ENCODE measurements around the gene TM4SF18. TPM values are rescaled to one million over a fixed set of nuclear protein-coding genes. Genes with fewer than 3 reads are reported as not detected.

The TM4SF18 gene
- total RNA-seq, 1 donor from 2014 or later: not detected

GRCh38 chr3:149332771-149333170 is 665 bp downstream of the TM4SF18 start:
- H3K9me3 Mint-ChIP-seq (ENCODE audit: unreplicated experiment): no peaks in the 10 kb centered on the region
- H3K27me3 Mint-ChIP-seq (ENCODE audit: unreplicated experiment): no peaks in the 10 kb centered on the region
- TF ChIP-seq CTCF (IDR thresholded peaks at IDR 0.05; ENCODE audit: partially characterized antibody, unreplicated experiment): no peak
- no peak for DNase-seq
- no peak overlapping the region for H3K27ac Mint-ChIP-seq (ENCODE audit: unreplicated experiment)
- H3K4me3 Mint-ChIP-seq (ENCODE audit: unreplicated experiment): no peak overlapping the region
- H3K4me1 Mint-ChIP-seq (ENCODE audit: low read depth, unreplicated experiment): no peaks in the 10 kb centered on the region
- no peaks in the 10 kb centered on the region for H3K36me3 Mint-ChIP-seq (ENCODE audit: unreplicated experiment)

- H3K9me3 Mint-ChIP-seq (ENCODE audit: unreplicated experiment): no peaks in the 10 kb centered on the region
- no peaks in the 10 kb centered on the region for H3K36me3 Mint-ChIP-seq (ENCODE audit: unreplicated experiment)
- no peak for DNase-seq
- H3K4me3 Mint-ChIP-seq (ENCODE audit: unreplicated experiment): no peak overlapping the region
- TF ChIP-seq CTCF (IDR thresholded peaks at IDR 0.05; ENCODE audit: partially characterized antibody, unreplicated experiment): no peak
- H3K27ac Mint-ChIP-seq (ENCODE audit: unreplicated experiment): no peak overlapping the region
- no peaks in the 10 kb centered on the region for H3K4me1 Mint-ChIP-seq (ENCODE audit: low read depth, unreplicated experiment)
- no peaks in the 10 kb centered on the region for H3K27me3 Mint-ChIP-seq (ENCODE audit: unreplicated experiment)
These were observed 1.1 kb downstream of the TM4SF18 start for GRCh38 chr3:149332227-149332765.

GRCh38 chr3:149331396-149331795 is 2.0 kb downstream of the TM4SF18 start:
- no peak for TF ChIP-seq CTCF (IDR thresholded peaks at IDR 0.05; ENCODE audit: partially characterized antibody, unreplicated experiment)
- no peak for DNase-seq
- Mint-ChIP-seq H3K27me3 (ENCODE audit: unreplicated experiment) (no peaks in the 10 kb centered on the region), H3K9me3 (ENCODE audit: unreplicated experiment) (no peaks in the 10 kb centered on the region), H3K4me3 (ENCODE audit: unreplicated experiment) (no peak overlapping the region), H3K4me1 (ENCODE audit: low read depth, unreplicated experiment) (no peaks in the 10 kb centered on the region), H3K36me3 (ENCODE audit: unreplicated experiment) (no peaks in the 10 kb centered on the region), H3K27ac (ENCODE audit: unreplicated experiment) (no peak overlapping the region)

- H3K27me3 Mint-ChIP-seq (ENCODE audit: unreplicated experiment): no peaks in the 10 kb centered on the region
- TF ChIP-seq CTCF (IDR thresholded peaks at IDR 0.05; ENCODE audit: partially characterized antibody, unreplicated experiment): no peak
- no peaks in the 10 kb centered on the region for H3K36me3 Mint-ChIP-seq (ENCODE audit: unreplicated experiment)
- H3K4me1 Mint-ChIP-seq (ENCODE audit: low read depth, unreplicated experiment): no peaks in the 10 kb centered on the region
- no peak for DNase-seq
- no peak overlapping the region for H3K27ac Mint-ChIP-seq (ENCODE audit: unreplicated experiment)
- H3K4me3 Mint-ChIP-seq (ENCODE audit: unreplicated experiment): no peak overlapping the region
- no peaks in the 10 kb centered on the region for H3K9me3 Mint-ChIP-seq (ENCODE audit: unreplicated experiment)
These were observed 2.7 kb downstream of the TM4SF18 start for GRCh38 chr3:149330609-149331331.

- no peak for TF ChIP-seq CTCF (IDR thresholded peaks at IDR 0.05; ENCODE audit: partially characterized antibody, unreplicated experiment)
- DNase-seq: no peak
- H3K4me1 Mint-ChIP-seq (ENCODE audit: low read depth, unreplicated experiment): no peaks in the 10 kb centered on the region
- H3K27ac Mint-ChIP-seq (ENCODE audit: unreplicated experiment): no peak overlapping the region
- H3K4me3 Mint-ChIP-seq (ENCODE audit: unreplicated experiment): no peak overlapping the region
- H3K27me3 Mint-ChIP-seq (ENCODE audit: unreplicated experiment): peaks cover 1% of the 10 kb centered on the region
- no peaks in the 10 kb centered on the region for H3K36me3 Mint-ChIP-seq (ENCODE audit: unreplicated experiment)
- H3K9me3 Mint-ChIP-seq (ENCODE audit: unreplicated experiment): no peaks in the 10 kb centered on the region
These were observed 6.3 kb downstream of the TM4SF18 start for GRCh38 chr3:149327156-149327555.

All from glutamatergic neuron (in vitro differentiated cells).